Measurements from ENCODE around the gene LRRC56.
A peak's percentile ranks its signal among the peaks of the same experiment; 100 is the strongest.

LRRC56 gene

GRCh38 chr11:574632-575312 lies 37.4 kb downstream of the LRRC56 start:
- no peak for DNase-seq (ENCODE audit: low read depth in 2 of 2)

GRCh38 chr11:575313-575995 lies 38.1 kb downstream of the LRRC56 start:
- no peak for DNase-seq (ENCODE audit: low read depth in 2 of 2)

- peak; percentile 90 to 95 for DNase-seq (ENCODE audit: low read depth in 2 of 2)
These were observed 38.9 kb downstream of the LRRC56 start, which contains the start of gene PHRF1 for GRCh38 chr11:575996-576768. PHRF1 (plus strand) TSS chr11:576470; CDS start chr11:581513, 5,043 bp downstream.

- no peak for DNase-seq (ENCODE audit: low read depth in 2 of 2)
These were observed 39.7 kb downstream of the LRRC56 start for GRCh38 chr11:576811-577610.

DNA sequence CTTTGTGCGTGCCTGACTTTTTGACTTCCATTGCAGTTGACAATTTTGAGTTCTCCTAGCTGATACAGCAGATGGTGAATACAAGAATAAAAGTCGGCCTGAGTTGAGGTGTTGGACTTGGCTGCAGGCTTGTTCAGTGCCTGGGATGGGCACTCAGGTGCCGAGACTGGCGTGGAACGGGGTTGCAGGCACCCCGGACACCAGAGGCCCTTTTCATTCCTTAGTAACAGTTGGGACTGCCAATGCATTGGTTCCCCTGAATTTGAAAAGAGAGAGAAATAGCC lies 40.2 kb downstream of the LRRC56 start:
- DNase-seq (ENCODE audit: low read depth in 2 of 2): no peak

DNA sequence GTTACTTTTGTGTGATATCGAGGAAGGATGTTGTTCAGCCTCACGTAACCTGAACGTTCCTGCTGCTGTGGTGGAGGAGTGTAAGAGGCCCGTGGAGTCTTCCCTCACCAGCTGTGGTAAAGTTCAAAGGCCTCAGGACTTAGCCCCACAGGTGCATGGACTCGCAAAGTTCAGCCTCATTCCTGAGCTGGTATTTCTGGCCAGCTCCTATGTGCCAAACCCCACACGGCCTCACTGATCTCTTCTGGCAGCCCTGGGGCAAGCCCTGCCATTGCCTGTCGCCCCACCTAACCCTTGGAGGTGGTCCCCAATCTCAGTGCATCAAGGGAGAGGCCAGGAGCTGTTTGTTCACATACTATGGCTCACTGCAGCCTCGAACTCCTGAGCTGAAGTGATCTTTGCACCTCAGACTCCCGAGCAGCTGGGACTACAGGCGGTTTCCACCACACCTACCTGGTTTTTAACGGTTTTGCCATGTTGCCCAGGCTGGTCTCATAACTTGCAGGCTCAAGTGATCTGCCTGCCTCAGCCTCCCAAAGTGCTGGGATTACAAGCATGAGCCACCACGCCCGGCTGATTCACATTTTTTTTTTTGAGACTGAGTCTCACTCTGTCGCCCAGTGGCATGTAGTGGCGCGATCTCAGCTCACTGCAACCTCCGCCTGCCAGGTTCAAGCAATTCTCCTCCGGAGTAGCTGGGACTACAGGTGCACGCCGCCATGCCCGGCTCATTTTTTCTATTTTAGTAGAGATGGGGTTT lies 41.1 kb downstream of the LRRC56 start:
- no peak for DNase-seq (ENCODE audit: low read depth in 2 of 2)

DNA sequence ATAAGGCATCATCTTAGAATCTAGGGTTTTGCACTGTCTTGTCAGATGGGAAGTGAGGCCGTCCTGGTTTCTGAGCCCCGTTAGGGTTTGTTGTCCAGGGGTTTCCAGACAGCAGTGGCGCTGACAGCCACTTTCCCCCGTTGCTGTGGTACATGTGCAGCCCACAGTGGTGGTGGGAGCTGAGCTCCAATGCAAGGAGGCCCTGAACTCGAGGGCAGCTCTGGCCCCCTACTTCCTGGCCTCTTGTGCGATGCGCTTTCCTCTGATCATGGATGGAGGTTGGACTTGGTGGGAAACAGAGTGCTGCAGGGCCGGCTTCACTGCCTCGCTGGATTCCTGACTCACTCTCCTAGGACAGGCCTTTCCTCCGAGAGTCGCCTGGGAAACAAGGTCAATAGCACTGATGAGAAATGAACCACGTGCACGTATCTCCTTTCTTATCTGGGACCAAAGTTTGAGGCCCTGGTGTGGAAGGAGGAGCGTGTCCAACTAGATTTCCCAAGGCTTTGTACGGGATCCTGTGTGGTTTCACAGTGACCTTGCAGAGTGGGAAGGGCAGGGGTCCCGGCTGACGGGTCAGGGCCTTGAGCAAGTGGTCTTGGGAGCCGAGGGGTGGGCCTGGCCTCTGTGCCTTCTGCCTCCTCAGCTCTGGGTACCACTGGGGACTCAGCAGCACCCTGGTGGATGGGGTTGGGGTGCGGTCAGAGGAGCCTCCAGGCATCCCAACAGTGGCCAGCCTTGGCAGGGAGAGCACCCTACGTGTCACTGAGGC lies 42.7 kb downstream of the LRRC56 start:
- no peak for DNase-seq (ENCODE audit: low read depth in 2 of 2)

DNA sequence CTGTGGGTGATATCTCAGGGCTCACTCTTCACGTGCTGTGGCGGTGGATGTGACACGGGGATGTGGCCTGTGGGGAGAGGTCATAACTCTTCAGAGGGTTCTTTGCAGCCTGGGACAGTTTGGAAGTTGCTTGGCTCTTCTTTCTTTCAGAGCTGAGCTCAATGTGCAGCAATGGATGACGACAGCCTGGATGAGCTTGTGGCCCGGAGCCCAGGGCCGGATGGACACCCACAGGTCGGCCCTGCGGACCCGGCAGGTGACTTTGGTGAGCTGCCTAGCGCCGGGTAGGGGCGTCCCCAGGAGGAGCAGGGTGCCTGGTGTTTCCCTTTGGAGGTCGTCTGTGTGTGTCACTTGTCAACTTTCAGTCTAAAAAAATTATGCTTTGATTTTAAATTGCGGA lies 44.0 kb downstream of the LRRC56 start:
- DNase-seq (ENCODE audit: low read depth in 2 of 2): no peak

- no peak for DNase-seq (ENCODE audit: low read depth in 2 of 2)
These were observed 44.4 kb downstream of the LRRC56 start for GRCh38 chr11:581752-582151.

DNA sequence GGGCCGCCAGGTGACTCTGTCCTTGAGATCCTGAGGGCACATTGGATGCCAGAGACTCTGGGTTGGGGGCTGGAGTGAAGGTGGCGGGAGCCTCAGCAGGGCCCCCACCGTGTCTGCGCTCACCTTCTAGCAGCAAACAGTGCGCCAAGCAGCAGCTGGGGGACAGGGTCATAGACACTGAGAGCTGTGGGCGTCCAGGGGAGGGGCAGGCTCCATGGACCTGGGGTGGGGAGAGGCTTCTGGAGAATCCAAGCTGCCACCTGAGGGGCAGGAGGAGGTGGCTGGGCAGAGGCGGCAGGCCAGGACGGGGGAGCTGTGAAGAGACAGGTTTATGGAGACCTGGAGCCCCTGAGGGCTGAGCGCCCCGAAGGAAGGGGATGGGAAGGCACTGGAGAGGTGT lies 47.0 kb downstream of the LRRC56 start:
- no peak for DNase-seq (ENCODE audit: low read depth in 2 of 2)

GRCh38 chr11:586376-587316 lies 49.3 kb downstream of the LRRC56 start:
- no peak for DNase-seq (ENCODE audit: low read depth in 2 of 2)

DNA sequence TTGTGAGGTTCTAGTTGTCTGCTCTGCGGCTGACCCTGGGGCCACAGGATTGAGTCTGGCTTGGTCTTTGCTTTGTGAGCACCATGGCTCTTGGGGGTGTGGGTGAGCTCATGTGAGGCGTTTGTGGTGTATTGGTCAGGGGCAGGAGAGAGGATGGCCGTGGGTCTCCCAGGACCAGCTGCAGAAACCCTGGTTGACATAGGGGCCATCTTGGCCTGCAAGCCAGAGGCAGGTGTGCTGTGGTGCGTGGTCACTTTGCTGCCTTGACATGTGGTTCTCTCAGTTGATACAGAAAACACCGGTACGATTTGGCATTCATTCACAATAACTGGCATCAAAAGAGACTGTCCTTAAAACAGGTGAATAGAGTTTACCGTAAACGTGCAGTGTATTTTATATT lies 50.2 kb downstream of the LRRC56 start:
- DNase-seq (ENCODE audit: low read depth in 2 of 2): no peak

- peak; percentile 50 to 52 for DNase-seq (ENCODE audit: low read depth in 2 of 2)
These were observed 50.7 kb downstream of the LRRC56 start for GRCh38 chr11:587978-588380.

DNA sequence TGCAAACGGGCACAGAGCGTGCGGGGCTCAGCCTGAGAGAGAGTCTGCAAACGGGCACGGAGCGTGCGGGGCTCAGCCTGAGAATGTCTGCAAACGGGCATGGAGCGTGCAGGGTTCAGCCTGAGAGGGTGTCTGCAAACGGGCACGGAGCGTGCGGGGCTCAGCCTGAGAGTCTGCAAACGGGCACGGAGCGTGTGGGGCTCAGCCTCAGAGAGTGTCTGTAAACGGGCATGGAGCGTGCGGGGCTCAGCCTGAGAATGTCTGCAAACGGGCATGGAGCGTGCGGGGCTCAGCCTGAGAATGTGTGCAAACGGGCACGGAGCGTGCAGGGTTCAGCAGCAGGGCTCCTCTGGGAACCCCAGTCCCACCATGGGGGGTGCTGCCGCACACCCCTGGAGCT lies 52.5 kb downstream of the LRRC56 start:
- DNase-seq (ENCODE audit: low read depth in 2 of 2): no peak

- DNase-seq (ENCODE audit: low read depth in 2 of 2): no peak
These were observed 53.7 kb downstream of the LRRC56 start for GRCh38 chr11:590997-591396.

- DNase-seq (ENCODE audit: low read depth in 2 of 2): no peak
These were observed 55.2 kb downstream of the LRRC56 start for GRCh38 chr11:592501-592900.

DNA sequence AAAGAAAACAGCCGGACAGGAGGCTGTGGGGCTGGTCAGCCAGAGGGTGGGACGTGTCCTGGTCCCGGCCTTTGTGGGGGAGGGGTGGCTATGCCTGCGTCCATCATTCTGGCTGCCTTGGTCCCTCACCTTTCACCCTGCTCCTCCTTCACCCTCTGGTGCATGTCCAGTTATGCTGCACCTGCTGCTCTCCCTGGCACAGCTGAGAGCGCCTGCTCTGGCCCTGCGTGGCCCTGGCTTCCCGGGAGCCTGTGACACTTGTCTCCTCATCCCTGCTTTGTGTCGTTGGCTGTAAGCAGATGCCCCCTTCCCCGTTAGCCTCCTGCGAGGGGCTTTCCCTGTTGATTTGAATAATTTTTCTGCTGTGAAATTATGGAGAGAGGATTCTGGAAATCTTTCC lies 55.6 kb downstream of the LRRC56 start:
- no peak for DNase-seq (ENCODE audit: low read depth in 2 of 2)

DNA sequence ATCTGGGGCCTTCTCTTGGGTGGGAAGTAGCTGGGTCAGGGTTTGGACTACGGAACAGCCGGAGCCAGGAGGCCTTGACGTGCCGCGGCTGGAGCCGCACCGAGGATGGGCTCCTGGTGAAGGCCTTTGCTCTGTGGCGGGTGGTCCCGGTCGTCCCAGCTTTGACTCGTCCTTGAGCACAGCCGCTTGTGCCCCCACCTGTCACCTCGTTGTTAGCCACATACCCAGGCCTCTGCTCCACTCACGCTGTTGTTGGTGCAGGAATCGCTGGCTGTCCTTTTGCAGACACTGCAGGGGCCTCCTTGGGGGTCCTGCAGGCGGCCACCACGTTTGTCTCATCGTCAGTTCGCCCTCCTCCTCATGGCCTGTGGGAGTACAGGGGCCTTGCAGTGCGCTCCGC lies 56.0 kb downstream of the LRRC56 start:
- no peak for DNase-seq (ENCODE audit: low read depth in 2 of 2)

DNA sequence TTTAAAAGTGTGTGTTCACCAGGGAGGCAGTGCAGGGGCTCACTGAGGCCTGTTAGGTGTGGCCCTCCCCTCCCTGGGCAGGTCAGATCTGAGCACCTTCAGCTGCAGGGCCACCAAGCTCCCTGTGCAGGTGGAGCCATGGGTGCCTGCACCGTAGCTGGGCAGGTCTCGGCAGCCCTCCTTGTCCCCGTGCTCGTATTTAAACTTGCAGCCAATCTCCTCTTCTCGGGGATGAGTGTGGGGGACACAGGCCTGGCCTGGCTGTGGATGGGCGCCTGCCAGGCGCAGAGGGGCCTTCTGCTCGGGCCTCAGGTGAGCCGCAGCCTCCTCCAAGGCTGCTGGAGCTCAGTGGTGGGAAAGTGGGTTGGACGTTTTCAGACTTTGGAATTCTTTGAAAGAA lies 58.1 kb downstream of the LRRC56 start:
- no peak for DNase-seq (ENCODE audit: low read depth in 2 of 2)

DNA sequence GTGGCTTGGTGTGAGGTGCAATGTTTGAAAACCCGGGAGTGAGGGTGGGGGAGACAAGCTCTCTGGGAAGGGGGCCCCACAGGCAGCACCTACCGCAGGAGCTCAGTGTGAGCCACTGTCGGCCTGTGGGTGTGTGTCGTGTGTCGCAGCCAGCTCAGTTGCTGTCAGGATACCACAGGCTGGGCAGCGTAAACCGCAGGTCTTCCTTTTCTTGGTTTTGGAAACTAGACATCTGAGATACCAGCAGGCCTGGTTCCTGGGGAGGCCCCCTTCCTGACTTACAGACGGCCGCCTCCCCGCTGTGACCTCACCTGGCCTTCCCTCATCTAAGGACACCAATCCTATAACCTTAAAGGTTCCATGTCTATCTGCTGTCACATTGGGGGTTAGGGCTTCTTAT lies 59.0 kb downstream of the LRRC56 start:
- DNase-seq (ENCODE audit: low read depth in 2 of 2): no peak
